BLaER1 (cell line): ENCODE results near the gene SLC26A1.

Source experiments
- H3K27ac ChIP-seq: shearing (Covaris generic); formaldehyde crosslinking; 2 replicates; pipeline ENCODE4 v1.8.1; 2022
- H3K27me3 ChIP-seq: shearing (Covaris generic); formaldehyde crosslinking; 2 replicates; pipeline ENCODE4 v1.8.1; 2022
- H3K36me3 ChIP-seq: shearing (Covaris generic); formaldehyde crosslinking; 2 replicates; pipeline ENCODE4 v1.8.1; 2022
- H3K4me1 ChIP-seq: shearing (Covaris generic); formaldehyde crosslinking; 2 replicates; pipeline ENCODE4 v1.8.1; 2022
- H3K4me2 ChIP-seq: shearing (Covaris generic); formaldehyde crosslinking; 2 replicates; pipeline ENCODE4 v1.8.1; 2022
- H3K4me3 ChIP-seq: shearing (Covaris generic); formaldehyde crosslinking; 2 replicates; pipeline ENCODE4 v1.8.1; 2022
- H3K9ac ChIP-seq: shearing (Covaris generic); formaldehyde crosslinking; 2 replicates; pipeline ENCODE4 v1.8.1; 2022
- H3K9me3 ChIP-seq: shearing (Covaris generic); formaldehyde crosslinking; 2 replicates; pipeline ENCODE4 v1.8.1; 2022
- H4K20me1 ChIP-seq: shearing (Covaris generic); formaldehyde crosslinking; 2 replicates; pipeline ENCODE4 v1.8.1; 2022
- Cebpa-rat ChIP-seq: shearing (Covaris generic); IDR thresholded peaks from 2 replicates; pipeline ENCODE4 v1.8.1; 2022

The SLC26A1 gene

GRCh38 chr4:1029529-1029928 is 36.3 kb upstream of the SLC26A1 start:
- H3K36me3 ChIP-seq: peaks cover 24% of the 10 kb centered on the region
- peaks cover 39% of the 10 kb centered on the region for H3K27me3 ChIP-seq
- no peak overlapping the region for H3K9ac ChIP-seq
- no peaks in the 10 kb centered on the region for H3K9me3 ChIP-seq
- H3K4me1 ChIP-seq: peaks cover 70% of the 10 kb centered on the region
- H3K27ac ChIP-seq: no peak overlapping the region
- no peak for TF ChIP-seq Cebpa-rat
- peaks cover 74% of the 10 kb centered on the region for H4K20me1 ChIP-seq
- no peak overlapping the region; the same call in 1 of the 2 replicates for H3K4me3 ChIP-seq
- peak overlapping the region; percentile 90 for H3K4me2 ChIP-seq

DNA sequence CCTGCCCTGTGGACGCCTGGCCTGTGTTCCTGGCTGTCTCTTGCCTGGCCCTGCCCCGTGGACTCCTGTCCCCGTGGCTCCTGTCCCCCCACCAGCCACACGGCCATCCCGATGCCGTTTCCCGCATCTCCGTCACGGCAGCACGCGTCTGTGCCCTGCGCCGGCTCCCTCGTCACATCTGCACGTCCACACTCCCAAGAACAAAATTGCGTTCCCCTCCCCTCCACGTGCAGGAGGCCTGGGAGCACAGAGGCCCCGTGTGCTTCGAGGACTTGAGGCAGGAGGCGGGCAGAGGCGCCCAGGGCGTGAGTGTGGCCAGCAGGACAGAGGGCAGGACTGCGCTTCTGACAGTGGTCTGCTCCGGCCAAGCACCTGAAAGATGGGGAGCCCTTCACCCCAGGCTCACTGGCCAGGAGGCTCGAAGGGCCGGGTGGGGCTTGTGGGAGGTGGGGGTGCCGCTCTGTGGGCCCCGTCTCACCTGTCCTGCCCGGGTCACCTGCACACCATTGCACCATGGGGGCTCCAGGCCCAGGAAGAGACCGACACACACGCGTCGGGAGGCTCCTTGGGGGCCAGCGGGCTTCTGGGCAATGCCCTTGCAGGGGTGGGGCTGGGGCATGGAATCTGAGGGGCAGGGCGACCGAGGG is 35.5 kb upstream of the SLC26A1 start:
- Histone ChIP-seq H3K9me3 (no peaks in the 10 kb centered on the region), H3K4me2 (peak overlapping the region; percentile 90)
- no peak for TF ChIP-seq Cebpa-rat

GRCh38 chr4:1027915-1028238 is 34.7 kb upstream of the SLC26A1 start:
- no peak for TF ChIP-seq Cebpa-rat
- Histone ChIP-seq H3K4me3 (no peak overlapping the region), H3K9ac (no peak overlapping the region)

More for the DNA sequence above, 35.5 kb upstream of the SLC26A1 start:
- Histone ChIP-seq H3K27ac (no peak overlapping the region), H3K4me1 (peaks cover 70% of the 10 kb centered on the region), H3K36me3 (peaks cover 30% of the 10 kb centered on the region), H3K27me3 (peaks cover 30% of the 10 kb centered on the region), H4K20me1 (peaks cover 74% of the 10 kb centered on the region), H3K9ac (no peak overlapping the region), H3K4me3 (no peak overlapping the region)

GRCh38 chr4:1027219-1027914 is 34.2 kb upstream of the SLC26A1 start:
- Histone ChIP-seq H3K36me3 (peaks cover 42% of the 10 kb centered on the region), H4K20me1 (peaks cover 72% of the 10 kb centered on the region), H3K4me2 (no peak overlapping the region; the same call in 1 of the 2 replicates), H3K4me1 (peaks cover 67% of the 10 kb centered on the region), H3K27me3 (peaks cover 17% of the 10 kb centered on the region), H3K27ac (no peak overlapping the region), H3K4me3 (no peak overlapping the region), H3K9ac (no peak overlapping the region), H3K9me3 (no peaks in the 10 kb centered on the region)
- TF ChIP-seq Cebpa-rat: no peak

More at GRCh38 chr4:1027915-1028238, 34.7 kb upstream of the SLC26A1 start:
- H3K27ac ChIP-seq: no peak overlapping the region
- peaks cover 72% of the 10 kb centered on the region for H4K20me1 ChIP-seq
- H3K4me1 ChIP-seq: peaks cover 67% of the 10 kb centered on the region
- H3K27me3 ChIP-seq: peaks cover 22% of the 10 kb centered on the region
- no peaks in the 10 kb centered on the region for H3K9me3 ChIP-seq
- H3K36me3 ChIP-seq: peaks cover 37% of the 10 kb centered on the region
- no peak overlapping the region for H3K4me2 ChIP-seq

- no peak overlapping the region for H3K4me3 ChIP-seq
- H4K20me1 ChIP-seq: peaks cover 72% of the 10 kb centered on the region
- no peak overlapping the region for H3K27ac ChIP-seq
- H3K4me1 ChIP-seq: peaks cover 67% of the 10 kb centered on the region
- H3K9ac ChIP-seq: no peak overlapping the region
- peaks cover 45% of the 10 kb centered on the region for H3K36me3 ChIP-seq
- H3K9me3 ChIP-seq: no peaks in the 10 kb centered on the region
- peaks cover 4% of the 10 kb centered on the region; the same call in 1 of the 2 replicates for H3K27me3 ChIP-seq
- no peak for TF ChIP-seq Cebpa-rat
- peak overlapping the region; percentile 50 for H3K4me2 ChIP-seq
Measured at GRCh38 chr4:1026115-1026514, 32.9 kb upstream of the SLC26A1 start.

DNA sequence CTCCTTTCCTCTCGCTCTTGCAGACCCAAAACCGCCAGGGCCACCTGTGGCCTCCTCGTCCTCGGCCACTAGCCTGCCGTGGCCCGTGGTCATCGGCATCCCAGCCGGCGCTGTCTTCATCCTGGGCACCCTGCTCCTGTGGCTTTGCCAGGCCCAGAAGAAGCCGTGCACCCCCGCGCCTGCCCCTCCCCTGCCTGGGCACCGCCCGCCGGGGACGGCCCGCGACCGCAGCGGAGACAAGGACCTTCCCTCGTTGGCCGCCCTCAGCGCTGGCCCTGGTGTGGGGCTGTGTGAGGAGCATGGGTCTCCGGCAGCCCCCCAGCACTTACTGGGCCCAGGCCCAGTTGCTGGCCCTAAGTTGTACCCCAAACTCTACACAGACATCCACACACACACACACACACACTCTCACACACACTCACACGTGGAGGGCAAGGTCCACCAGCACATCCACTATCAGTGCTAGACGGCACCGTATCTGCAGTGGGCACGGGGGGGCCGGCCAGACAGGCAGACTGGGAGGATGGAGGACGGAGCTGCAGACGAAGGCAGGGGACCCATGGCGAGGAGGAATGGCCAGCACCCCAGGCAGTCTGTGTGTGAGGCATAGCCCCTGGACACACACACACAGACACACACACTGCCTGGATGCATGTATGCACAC is 31.8 kb upstream of the SLC26A1 start:
- peaks cover 45% of the 10 kb centered on the region for H3K36me3 ChIP-seq
- no peak overlapping the region for H3K27ac ChIP-seq
- H4K20me1 ChIP-seq: peaks cover 68% of the 10 kb centered on the region
- no peak overlapping the region for H3K4me2 ChIP-seq
- no peaks in the 10 kb centered on the region for H3K9me3 ChIP-seq
- peaks cover 61% of the 10 kb centered on the region for H3K4me1 ChIP-seq
- no peak overlapping the region for H3K9ac ChIP-seq
- H3K4me3 ChIP-seq: no peak overlapping the region
- H3K27me3 ChIP-seq: no peaks in the 10 kb centered on the region
- no peak for TF ChIP-seq Cebpa-rat

GRCh38 chr4:1023895-1024740 is 30.9 kb upstream of the SLC26A1 start:
- Histone ChIP-seq H3K9me3 (no peaks in the 10 kb centered on the region), H3K36me3 (peaks cover 45% of the 10 kb centered on the region), H3K4me3 (no peak overlapping the region), H3K4me1 (peaks cover 61% of the 10 kb centered on the region), H3K27me3 (no peaks in the 10 kb centered on the region), H3K27ac (no peak overlapping the region), H3K9ac (no peak overlapping the region), H4K20me1 (peaks cover 71% of the 10 kb centered on the region), H3K4me2 (no peak overlapping the region)
- no peak for TF ChIP-seq Cebpa-rat

DNA sequence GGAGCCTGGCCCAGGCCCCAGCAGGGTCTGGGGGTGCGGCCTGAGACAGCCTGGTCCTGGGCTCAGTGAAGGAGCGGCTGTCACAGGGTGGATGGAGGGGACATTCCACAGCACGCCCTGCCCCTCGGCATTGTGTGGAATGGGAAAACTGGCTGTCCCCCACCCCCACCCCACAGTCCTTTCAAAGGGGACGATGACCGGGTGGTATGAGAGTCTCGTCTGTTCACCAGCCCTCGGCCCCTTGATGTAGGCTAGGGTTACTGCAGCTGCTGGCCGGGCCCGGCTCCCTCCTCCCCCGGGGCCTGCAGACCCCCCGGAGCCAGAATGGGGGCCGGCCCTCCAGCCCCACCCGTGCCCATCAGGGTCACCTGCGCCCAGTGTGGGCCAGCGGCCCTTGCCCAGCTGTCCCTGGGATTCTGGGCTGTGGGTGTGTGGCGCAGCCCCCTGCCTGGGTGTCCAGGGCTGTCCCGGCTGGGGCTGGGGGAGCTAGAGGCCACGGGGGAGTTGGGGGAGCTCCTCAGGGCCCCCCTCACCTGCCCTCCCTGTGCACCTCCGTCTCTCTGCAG is 30.0 kb upstream of the SLC26A1 start:
- Histone ChIP-seq H3K9ac (0 out of 2 replicates have a peak overlapping the region, but pooled peaks have one; percentile 19), H3K27me3 (no peaks in the 10 kb centered on the region), H3K4me2 (peak overlapping the region; percentile 81; the same call in 1 of the 2 replicates), H3K9me3 (no peaks in the 10 kb centered on the region), H3K4me3 (no peak overlapping the region), H3K36me3 (peaks cover 45% of the 10 kb centered on the region), H3K27ac (peak overlapping the region; percentile 66), H3K4me1 (peaks cover 67% of the 10 kb centered on the region), H4K20me1 (peaks cover 80% of the 10 kb centered on the region)
- TF ChIP-seq Cebpa-rat: no peak

DNA sequence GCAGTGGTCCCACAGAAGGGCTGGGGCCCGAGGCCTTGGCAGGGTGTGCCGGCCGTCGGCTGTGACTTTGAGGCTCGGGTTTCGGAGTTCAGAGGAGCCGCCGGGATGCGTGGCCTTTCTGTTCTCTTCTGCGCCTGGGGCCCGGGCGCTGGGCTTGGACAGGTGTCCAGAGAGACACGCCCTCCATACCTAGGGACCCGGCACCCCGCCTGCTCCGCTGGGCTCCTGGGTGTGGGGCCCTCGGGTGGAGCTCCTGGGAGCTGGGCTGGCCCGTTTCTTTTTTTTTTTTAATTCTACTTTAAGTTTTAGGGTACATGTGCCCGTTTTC is 29.5 kb upstream of the SLC26A1 start:
- peaks cover 45% of the 10 kb centered on the region for H3K36me3 ChIP-seq
- no peaks in the 10 kb centered on the region for H3K9me3 ChIP-seq
- peaks cover 85% of the 10 kb centered on the region for H4K20me1 ChIP-seq

More for the DNA sequence above, 29.5 kb upstream of the SLC26A1 start:
- Histone ChIP-seq H3K9ac (0 out of 2 replicates have a peak overlapping the region, but pooled peaks have one; percentile 19), H3K4me1 (peaks cover 71% of the 10 kb centered on the region), H3K4me3 (no peak overlapping the region), H3K27me3 (no peaks in the 10 kb centered on the region), H3K27ac (peak overlapping the region; percentile 66), H3K4me2 (peak overlapping the region; percentile 81)
- TF ChIP-seq Cebpa-rat: no peak
